ENCODE measurements around the gene PECR.

DNA sequence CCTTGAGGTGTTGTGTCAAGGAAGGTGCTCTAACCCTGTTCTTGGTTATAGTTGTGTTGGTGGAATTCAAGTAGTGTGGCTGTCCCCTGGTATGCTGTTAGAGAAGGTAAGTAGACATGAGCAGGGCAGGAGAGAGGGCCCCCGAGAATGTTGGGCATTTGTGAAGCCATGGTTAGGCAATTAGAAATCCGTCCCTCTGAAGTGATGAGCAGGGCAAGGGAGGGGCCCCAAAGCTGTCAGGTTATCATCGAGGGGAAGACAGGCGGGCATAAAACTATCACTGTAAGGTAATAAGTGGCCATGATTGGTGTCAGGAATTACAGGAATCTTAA is 32.7 kb upstream of the PECR start:
- TF ChIP-seq, protein P1, sequence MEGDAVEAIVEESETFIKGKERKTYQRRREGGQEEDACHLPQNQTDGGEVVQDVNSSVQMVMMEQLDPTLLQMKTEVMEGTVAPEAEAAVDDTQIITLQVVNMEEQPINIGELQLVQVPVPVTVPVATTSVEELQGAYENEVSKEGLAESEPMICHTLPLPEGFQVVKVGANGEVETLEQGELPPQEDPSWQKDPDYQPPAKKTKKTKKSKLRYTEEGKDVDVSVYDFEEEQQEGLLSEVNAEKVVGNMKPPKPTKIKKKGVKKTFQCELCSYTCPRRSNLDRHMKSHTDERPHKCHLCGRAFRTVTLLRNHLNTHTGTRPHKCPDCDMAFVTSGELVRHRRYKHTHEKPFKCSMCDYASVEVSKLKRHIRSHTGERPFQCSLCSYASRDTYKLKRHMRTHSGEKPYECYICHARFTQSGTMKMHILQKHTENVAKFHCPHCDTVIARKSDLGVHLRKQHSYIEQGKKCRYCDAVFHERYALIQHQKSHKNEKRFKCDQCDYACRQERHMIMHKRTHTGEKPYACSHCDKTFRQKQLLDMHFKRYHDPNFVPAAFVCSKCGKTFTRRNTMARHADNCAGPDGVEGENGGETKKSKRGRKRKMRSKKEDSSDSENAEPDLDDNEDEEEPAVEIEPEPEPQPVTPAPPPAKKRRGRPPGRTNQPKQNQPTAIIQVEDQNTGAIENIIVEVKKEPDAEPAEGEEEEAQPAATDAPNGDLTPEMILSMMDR (IDR thresholded peaks at IDR 0.05) = no peak
- TF ChIP-seq POLR2A (IDR thresholded peaks at IDR 0.05) = no peak
